Calu3 (cell line): ENCODE measurements around the gene HIBADH. TPM values are rescaled to one million over a fixed set of nuclear protein-coding genes. Genes with fewer than 3 reads are reported as not detected.
"Not testable (repeated sequence)": the region's sequence is repeated elsewhere in the genome, so short reads cannot be mapped to it uniquely, and the experiment has no call there.

Experiments used
- BruUV-seq: library from RNA; stranded (reverse); fragments of 400-500 nt; replicated peaks from 2 replicates; lab custom pipeline; 2021; lab: Mats Ljungman, UMichigan
- CTCF ChIA-PET: fragments of 300-600 bp; sonication (Branson Sonifier 250); formaldehyde crosslinking; loops from one replicate; lab custom pipeline; 2022; ENCODE audit warnings: antibody characterized with exemption; lab: Charles Lee
- DNase-seq: peaks from one replicate; pipeline ENCODE4 v3.0.0; 2022
- H3K27ac Mint-ChIP-seq: one replicate; pipeline ENCODE4 v1.8.0; 2022; ENCODE audit warnings: mixed read lengths; ENCODE audit not compliant: unreplicated experiment
- H3K27me3 Mint-ChIP-seq: one replicate; pipeline ENCODE4 v1.8.0; 2022; ENCODE audit warnings: mixed read lengths; ENCODE audit not compliant: unreplicated experiment
- H3K36me3 Mint-ChIP-seq: one replicate; pipeline ENCODE4 v1.8.0; 2022; ENCODE audit warnings: mild to moderate bottlenecking, moderate library complexity, mixed read lengths; ENCODE audit not compliant: insufficient read depth, unreplicated experiment
- H3K4me1 Mint-ChIP-seq: one replicate; pipeline ENCODE4 v1.8.0; 2022; ENCODE audit warnings: mild to moderate bottlenecking, low read depth, mixed read lengths; ENCODE audit not compliant: unreplicated experiment
- H3K4me3 Mint-ChIP-seq: one replicate; pipeline ENCODE4 v1.8.0; 2022; ENCODE audit warnings: mild to moderate bottlenecking, low read depth, moderate library complexity, mixed read lengths; ENCODE audit not compliant: unreplicated experiment
- H3K9me3 Mint-ChIP-seq: one replicate; pipeline ENCODE4 v1.8.0; 2022; ENCODE audit warnings: low read depth, mixed read lengths; ENCODE audit not compliant: unreplicated experiment
- intact Hi-C: fragments of 100-400 bp; cut with micrococcal nuclease; formaldehyde crosslinking; loops from one replicate; pipeline ENCODE4 v1.10.0; 2022; ENCODE audit not compliant: unreplicated experiment
- total RNA-seq: library from RNA; stranded (reverse); gene quantifications from 2 replicates; pipeline ENCODE4 v1.2.3, GENCODE V29; 2022
- TF ChIP-seq, protein P1 (sequence below): fragments of 200-600 bp; IDR thresholded peaks from one replicate; pipeline ENCODE4 v1.8.0; 2022; ENCODE audit warnings: antibody characterized with exemption; ENCODE audit not compliant: unreplicated experiment

The HIBADH gene
- total RNA-seq, 1 experiment from 2014 or later: 74.6 TPM

DNA sequence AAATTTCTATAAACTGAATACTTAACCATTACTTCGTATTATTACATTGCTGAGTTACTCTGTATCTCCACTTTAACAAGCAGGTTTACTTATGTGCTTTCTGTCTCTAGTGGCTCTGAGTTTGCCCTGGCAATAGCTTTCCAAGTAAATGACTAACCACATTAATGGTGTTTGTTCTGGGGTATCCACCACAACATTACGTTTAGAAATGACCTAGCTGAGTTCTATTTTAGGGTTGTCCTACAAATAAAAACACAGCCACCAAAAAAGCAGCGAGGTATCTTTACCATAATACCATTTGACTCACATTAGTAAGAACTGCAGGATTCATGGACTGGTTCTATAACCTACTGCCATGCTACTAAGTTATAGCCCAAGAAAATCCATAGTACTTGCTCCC is 83.1 kb downstream of the HIBADH start:
- Mint-ChIP-seq H3K4me3 (no peak overlapping the region), H3K27me3 (no peaks in the 10 kb centered on the region), H3K36me3 (no peaks in the 10 kb centered on the region), H3K4me1 (peaks cover 15% of the 10 kb centered on the region), H3K27ac (no peak overlapping the region), H3K9me3 (no peaks in the 10 kb centered on the region)
- TF ChIP-seq, protein P1, sequence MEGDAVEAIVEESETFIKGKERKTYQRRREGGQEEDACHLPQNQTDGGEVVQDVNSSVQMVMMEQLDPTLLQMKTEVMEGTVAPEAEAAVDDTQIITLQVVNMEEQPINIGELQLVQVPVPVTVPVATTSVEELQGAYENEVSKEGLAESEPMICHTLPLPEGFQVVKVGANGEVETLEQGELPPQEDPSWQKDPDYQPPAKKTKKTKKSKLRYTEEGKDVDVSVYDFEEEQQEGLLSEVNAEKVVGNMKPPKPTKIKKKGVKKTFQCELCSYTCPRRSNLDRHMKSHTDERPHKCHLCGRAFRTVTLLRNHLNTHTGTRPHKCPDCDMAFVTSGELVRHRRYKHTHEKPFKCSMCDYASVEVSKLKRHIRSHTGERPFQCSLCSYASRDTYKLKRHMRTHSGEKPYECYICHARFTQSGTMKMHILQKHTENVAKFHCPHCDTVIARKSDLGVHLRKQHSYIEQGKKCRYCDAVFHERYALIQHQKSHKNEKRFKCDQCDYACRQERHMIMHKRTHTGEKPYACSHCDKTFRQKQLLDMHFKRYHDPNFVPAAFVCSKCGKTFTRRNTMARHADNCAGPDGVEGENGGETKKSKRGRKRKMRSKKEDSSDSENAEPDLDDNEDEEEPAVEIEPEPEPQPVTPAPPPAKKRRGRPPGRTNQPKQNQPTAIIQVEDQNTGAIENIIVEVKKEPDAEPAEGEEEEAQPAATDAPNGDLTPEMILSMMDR: no peak
- DNase-seq: no peak
- intact Hi-C loops: loop anchor here (5.0 kb wide), 1 partner anchor 343 kb away; no protein-coding TSS in a partner anchor
- CTCF ChIA-PET: interaction anchor here (1.5 kb wide), 1 partner anchor 383 kb away, joined by 6 read pairs; no protein-coding TSS in a partner anchor
- BruUV-seq: no TSS peak

DNA sequence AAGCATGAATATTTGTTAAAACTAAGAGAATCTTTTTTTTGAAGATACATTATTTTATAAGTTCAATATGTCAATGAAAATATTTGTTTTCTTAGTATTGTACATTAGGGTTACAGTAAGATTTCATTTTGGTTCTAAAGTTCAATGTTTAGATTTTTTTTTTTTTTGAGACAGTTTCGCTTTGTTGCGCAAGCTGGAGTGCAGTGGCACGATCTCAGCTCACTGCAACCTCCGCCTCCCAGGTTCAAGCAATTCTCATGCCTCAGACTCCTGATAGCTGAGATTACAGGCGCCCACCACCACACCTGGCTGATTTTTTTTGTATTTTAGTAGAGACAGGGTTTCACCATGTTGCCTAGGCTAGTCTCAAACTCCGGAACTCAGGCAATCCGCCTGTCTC is 84.5 kb downstream of the HIBADH start:
- not testable (repeated sequence) for DNase-seq, H3K4me3 Mint-ChIP-seq, H3K27ac Mint-ChIP-seq, H3K9me3 Mint-ChIP-seq, H3K27me3 Mint-ChIP-seq, BruUV-seq, H3K36me3 Mint-ChIP-seq
- CTCF ChIA-PET: interaction anchor here (1.4 to 1.9 kb wide), 2 partner anchors 343 to 382 kb away, joined by 6 read pairs; no protein-coding TSS in a partner anchor
- H3K4me1 Mint-ChIP-seq: peaks cover 15% of the 10 kb centered on the region
- intact Hi-C loops: loop anchor here (5.0 kb wide), 1 partner anchor 344 kb away; no protein-coding TSS in a partner anchor

DNA sequence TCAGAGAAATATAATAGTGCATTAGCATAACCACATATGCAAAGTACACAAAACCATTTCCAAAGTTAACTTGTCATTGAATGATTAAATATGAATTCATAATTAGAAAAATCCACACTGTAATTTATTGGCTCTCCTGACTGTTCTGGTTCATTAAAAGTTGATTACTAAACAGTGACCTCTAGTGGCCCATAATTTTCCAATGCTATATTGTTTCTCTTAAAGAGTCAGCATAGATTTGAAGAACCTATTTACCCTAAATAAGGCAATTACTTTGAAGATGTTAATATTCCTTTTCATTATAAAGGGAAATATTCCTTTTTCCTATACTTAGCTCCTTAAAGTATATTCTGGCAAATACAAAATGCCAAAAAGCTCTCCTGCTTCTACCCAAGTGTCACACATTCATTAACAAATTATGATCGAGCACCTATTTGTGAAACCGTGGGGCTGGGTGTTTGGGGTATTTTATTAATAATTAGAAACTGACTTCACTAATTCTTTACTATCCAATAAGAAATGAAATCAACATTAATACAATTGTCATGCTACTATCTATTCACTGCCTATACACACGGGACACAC is 86.2 kb downstream of the HIBADH start:
- TF ChIP-seq, protein P1: peak; percentile 42
- H3K27ac Mint-ChIP-seq: no peak overlapping the region
- no peaks in the 10 kb centered on the region for H3K27me3 Mint-ChIP-seq
- CTCF ChIA-PET: interaction anchor here (0.6 kb wide), 1 partner anchor 381 kb away, joined by 5 read pairs; no protein-coding TSS in a partner anchor
- BruUV-seq: no TSS peak
- peaks cover 15% of the 10 kb centered on the region for H3K4me1 Mint-ChIP-seq
- H3K4me3 Mint-ChIP-seq: no peak overlapping the region
- H3K9me3 Mint-ChIP-seq: no peaks in the 10 kb centered on the region
- H3K36me3 Mint-ChIP-seq: no peaks in the 10 kb centered on the region
- intact Hi-C loops: loop anchor here (1.0 to 5.0 kb wide), 3 partner anchors 341 to 366 kb away; no protein-coding TSS in a partner anchor
- peak; percentile 34 for DNase-seq

- Mint-ChIP-seq H3K4me3 (no peak overlapping the region), H3K27me3 (no peaks in the 10 kb centered on the region), H3K27ac (no peak overlapping the region), H3K4me1 (peaks cover 15% of the 10 kb centered on the region), H3K36me3 (no peaks in the 10 kb centered on the region), H3K9me3 (no peaks in the 10 kb centered on the region)
- no TSS peak for BruUV-seq
- no peak for DNase-seq
- CTCF ChIA-PET: interaction anchor here (1.5 kb wide), 1 partner anchor 389 kb away, joined by 3 read pairs; no protein-coding TSS in a partner anchor
- TF ChIP-seq, protein P1: no peak
- intact Hi-C loops: loop anchor here (1.0 to 5.0 kb wide), 4 partner anchors 340 to 379 kb away; no protein-coding TSS in a partner anchor
Measured at GRCh38 chr7:27575613-27576012, 87.1 kb downstream of the HIBADH start.
